Gastroesophageal sphincter (tissue), 3 donors: ENCODE results near the gene CXCR3.

Source experiments
- POLR2A ChIP-seq, 2 donors: fragments of 450-650 bp; IDR thresholded peaks; one replicate each; pipeline ENCODE4 v1.6.1; 2017; ENCODE audit warnings: antibody characterized with exemption in 2 of 2, mild to moderate bottlenecking in 2 of 2, moderate library complexity in 1 of 2
- TF ChIP-seq, protein P1 (sequence below), 4 experiments: fragments of 200-600 bp in 2 of 4; fragments of 450-650 bp in 2 of 4; sonication (generic) in 1 of 4; IDR thresholded peaks; one replicate each; pipeline ENCODE4 v1.5.1; 2017 to 2019; ENCODE audit warnings: antibody characterized with exemption in 4 of 4, mild to moderate bottlenecking in 2 of 4, moderate library complexity in 2 of 4

DNA sequence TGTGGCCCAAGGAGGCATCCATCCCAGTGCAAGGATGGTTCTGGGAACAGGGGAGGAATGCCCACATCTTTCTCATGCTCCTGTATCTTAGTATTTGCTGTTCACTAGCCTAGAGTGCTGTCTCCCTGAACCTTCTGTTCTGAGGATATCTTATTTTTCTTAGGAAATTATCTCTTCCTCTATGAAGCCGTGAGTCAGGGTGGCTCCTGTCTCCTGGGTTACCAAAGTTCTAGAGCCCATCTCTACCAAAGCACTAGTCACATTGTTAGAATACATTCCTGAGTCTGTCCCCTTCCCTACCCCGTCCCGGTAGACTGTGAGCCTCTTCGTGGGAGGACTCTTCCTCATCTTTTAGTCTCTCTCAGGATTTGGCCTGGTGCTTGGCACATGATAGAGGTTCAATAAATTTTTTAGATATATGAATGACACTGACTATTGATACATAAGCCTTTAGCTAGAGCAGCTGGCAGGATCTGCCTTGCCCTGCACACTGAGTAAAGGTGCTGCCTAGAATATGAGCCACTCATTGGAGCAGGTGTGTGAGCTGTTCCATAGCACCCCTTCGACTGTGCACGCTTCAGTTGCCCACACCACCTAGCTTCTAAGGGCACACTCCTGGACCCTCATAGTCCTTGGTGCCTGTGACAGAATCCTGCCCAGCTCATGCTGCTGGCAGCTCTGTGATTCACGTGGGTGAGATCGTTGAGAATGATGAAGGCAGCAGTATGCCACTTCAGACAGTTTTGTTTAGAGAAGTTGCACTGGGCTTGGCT lies 13.3 kb downstream of the CXCR3 start:
- TF ChIP-seq, protein P1, sequence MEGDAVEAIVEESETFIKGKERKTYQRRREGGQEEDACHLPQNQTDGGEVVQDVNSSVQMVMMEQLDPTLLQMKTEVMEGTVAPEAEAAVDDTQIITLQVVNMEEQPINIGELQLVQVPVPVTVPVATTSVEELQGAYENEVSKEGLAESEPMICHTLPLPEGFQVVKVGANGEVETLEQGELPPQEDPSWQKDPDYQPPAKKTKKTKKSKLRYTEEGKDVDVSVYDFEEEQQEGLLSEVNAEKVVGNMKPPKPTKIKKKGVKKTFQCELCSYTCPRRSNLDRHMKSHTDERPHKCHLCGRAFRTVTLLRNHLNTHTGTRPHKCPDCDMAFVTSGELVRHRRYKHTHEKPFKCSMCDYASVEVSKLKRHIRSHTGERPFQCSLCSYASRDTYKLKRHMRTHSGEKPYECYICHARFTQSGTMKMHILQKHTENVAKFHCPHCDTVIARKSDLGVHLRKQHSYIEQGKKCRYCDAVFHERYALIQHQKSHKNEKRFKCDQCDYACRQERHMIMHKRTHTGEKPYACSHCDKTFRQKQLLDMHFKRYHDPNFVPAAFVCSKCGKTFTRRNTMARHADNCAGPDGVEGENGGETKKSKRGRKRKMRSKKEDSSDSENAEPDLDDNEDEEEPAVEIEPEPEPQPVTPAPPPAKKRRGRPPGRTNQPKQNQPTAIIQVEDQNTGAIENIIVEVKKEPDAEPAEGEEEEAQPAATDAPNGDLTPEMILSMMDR (IDR thresholded peaks at IDR 0.05): no peak
- no peak for TF ChIP-seq POLR2A (IDR thresholded peaks at IDR 0.05)
